HG03103 (cell line): ENCODE measurements around the gene TREM2.
"Not testable (repeated sequence)": the region's sequence is repeated elsewhere in the genome, so short reads cannot be mapped to it uniquely, and the experiment has no call there.

ENCODE experiments used
- ATAC-seq: cut with Tn5 transposase; IDR thresholded peaks from one replicate; pipeline ENCODE4 v1.9.1; 2021; ENCODE audit warnings: low read depth; ENCODE audit not compliant: unreplicated experiment

The TREM2 gene

DNA sequence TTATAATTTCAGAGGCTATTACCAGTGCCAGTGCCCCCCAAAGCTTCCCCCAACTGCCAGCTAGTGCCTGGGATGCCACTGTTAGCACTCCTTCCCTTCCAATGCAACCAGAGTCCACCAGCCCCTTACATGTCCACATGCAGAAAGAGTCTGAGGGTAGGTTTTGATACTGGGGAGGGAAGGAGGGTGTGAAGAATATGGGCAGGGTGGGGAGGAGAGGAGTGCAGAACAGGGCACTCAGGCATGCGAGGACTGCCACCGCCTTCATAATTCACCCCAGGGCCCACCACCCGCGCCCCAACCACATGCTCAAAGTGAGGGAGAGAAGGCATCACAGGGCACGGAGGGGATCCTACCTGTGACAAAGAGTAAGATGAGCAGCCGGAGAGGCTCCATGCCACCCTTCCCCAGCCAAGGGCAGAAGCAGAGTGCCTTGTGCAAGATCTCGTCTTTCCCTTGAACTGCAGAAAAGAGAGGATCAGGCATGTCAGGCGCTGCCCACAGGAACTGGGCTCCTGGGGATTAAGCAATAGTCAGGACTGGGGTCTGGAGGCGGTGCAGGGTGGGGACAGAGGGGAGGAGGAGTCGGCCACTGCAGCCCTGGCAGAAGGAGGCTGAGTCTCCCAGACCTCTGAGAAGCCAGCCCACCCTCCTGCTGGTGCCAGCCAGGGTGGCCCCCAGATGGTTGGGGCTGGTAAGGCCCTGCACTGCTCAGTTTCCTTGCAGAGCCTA, at the start of gene TREM2:
Gene TREM2, minus strand, starts transcription at position 430 of the 732 bp plus-strand sequence. Its CDS starts 34 bp downstream, at position 396.
- ATAC-seq = no peak

GRCh38 chr6:41209547-41210320, 46.8 kb upstream of the TREM2 start:
- no peak for ATAC-seq

GRCh38 chr6:41208439-41209106, 45.7 kb upstream of the TREM2 start:
- no peak for ATAC-seq

DNA sequence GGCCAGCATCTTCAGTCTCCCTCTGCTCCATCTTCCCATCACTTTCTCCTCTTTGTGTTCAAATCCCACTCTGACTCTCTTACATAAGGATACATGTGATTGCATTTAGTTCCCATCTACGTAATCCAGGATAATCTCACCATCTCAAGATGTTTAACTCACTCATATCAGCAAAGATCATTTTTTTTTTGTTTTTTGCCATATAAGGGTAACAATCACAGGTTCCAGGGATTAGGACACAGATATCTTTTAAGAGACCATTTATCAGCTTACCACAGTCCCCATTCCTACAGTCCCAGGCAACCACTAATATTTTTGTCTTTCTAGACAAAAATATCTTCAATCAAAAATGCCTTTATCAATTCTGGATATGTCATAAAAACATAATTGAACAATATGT, 41.2 kb upstream of the TREM2 start:
- ATAC-seq = no peak

DNA sequence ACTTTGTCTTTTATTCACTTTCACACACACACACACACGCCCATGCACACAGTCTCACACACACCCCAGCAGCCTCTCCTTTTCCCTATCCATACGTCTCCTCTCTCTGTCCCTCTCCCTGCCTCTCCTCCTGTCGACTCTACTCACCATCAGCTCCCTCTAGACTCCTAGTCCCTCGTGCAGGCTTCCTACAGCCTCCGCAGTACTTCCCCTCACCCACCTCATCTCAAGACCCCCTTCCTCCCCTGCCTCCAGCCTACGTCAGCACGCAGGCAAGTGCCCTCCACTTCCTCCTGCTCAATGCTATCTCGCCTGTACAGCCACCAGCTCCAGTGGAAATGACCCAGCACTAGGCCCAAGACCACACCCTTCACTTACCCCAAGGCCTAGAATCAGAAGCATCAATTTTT, 38.9 kb upstream of the TREM2 start:
- ATAC-seq = no peak

DNA sequence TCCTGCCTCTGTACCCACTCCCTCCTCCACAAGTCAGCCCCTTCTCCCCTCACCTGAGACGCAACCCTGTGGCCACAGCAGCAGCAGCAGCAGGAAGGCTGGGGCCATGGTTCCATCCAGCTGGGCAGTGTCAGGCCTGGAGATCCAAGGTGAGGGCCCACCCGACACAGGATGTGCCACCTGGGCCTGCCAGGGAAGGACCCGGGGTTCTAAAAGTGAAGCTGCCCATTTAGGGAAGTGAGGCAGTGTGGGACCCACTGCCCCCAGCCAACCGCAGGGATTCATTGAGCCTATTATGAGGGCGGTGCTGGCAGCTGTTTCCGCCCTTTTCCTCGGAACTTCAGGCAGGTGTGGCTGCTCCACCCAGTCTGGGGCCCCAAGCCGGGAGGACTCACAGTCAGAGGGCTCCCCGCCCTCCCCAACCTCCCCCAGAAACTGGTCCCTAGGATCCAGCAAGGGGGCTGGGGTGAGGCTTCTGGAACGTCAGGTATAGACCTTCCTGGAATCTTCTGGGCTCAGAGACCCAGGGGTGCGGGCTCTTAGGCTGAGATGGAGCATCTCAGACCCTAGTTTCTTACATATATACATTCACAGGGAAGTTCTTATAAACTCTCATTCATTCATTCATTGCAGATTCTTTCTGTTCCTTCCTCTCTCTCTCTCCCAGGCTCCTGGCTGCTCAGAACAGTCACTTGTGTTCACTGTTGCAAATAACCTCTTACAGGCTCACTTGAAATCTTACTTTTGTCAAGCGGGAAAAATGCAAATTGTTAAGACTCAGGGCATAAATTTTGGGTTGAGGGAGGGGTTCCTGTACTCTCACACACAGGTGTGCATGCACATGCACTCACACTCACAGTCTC, 38.2 kb upstream of the TREM2 start, which contains the start of gene TREML2:
Gene TREML2, minus strand, starts transcription at position 249 of the 863 bp plus-strand sequence. Its CDS starts 141 bp downstream, at position 108.
- no peak for ATAC-seq

GRCh38 chr6:41200296-41200900, 37.5 kb upstream of the TREM2 start:
- no peak for ATAC-seq

DNA sequence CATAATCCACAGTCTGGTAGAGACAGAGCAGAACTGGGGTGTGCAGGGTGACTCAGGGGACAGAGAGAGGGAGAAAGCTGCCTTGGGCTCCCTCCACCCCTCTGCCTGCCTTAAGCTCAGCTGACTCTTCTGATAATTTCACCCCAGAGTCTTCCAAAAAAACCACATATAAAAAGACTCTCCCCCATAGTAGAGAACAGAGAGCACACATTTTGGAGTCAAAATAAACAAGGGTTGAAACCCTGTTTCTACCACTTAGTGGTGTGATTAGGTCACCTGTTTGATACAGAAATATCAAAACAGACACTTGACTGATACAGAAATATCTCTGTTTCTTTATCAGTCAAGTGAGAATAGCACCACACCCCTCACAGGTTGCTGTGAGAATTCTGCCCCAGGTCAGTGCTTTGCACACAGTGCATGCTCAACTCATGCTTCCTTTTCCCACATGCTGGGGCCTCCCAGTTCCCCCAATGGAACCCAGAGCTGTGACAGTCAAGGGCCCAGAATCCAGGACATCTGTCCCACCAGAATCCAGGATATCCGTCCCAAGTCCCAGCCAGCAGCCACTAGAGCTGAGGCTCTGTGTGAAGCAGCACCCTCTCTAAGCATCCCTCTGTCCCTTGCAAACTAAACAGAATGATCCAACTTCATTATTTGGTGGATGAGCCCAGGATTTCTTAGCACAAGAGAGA, 36.8 kb upstream of the TREM2 start:
- ATAC-seq = peak; percentile 62

GRCh38 chr6:41197234-41197633, 34.3 kb upstream of the TREM2 start:
- no peak for ATAC-seq

GRCh38 chr6:41194386-41194785, 31.5 kb upstream of the TREM2 start:
- no peak for ATAC-seq

DNA sequence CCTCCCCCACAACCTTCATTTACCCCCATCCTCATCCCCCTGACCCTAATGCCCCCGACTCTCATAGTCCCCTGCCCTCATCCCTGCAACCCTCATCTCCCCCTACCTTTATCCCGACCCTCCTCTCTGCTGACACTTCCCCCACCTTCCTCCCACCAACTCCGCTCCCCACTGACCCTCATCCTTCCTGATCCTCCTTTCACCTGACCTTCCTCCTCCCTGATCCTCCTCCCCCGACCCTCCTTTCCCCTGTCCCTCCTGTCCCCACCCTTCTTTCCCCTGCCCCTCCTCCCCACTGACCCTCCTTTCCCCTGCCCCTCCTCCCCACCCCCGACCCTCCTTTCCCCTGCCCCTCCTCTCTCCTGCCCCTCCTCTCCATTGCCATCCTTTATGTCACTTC, 31.0 kb upstream of the TREM2 start:
- ATAC-seq = no peak

DNA sequence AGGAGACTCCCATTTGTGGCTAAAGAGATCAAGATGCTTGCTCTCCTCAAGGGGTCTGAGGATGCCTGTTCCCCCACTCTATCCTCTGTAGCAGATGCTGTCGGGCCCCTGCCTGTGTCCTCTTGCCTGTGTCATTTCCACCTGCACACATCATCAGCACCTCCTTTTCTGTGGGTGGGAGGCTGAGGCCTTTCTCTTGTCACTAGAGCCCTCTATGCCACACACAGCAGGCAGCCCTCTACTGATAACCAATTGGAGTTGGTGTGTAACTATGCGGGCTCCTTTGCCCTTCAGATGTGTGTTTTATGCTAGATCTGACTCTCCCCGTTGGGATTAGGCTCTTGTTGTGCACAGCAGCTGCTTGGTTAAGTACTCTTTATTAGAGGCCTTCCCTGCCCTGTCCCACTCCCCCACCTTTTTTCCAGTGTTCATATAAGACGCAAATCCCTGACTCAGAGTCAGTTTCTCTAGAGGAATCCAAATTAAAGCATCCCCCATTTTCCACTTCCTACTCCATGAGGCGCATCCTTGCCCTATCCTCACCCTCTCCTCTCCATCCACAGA, 30.3 kb upstream of the TREM2 start:
- ATAC-seq = no peak

GRCh38 chr6:41191569-41191968, 28.7 kb upstream of the TREM2 start:
- ATAC-seq = no peak

DNA sequence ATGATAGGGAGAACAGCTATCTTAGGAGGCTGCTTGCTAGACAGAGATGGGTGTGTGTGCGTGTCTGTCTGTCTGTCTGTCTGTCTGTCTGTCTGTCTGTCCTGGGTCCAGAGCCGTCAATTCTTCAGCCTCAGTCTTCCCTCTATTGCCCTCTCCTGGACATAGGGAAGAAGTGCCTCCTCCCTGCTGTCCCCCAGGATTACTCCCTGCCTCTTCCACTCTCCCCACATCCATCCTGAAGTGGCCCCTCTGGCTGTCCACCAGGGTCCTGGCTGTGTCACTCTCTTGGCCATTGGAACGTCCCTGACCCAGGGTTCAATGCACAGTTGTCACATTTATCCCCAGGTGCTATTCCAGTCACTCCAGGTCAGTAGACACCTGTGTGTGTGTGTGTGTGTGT, 27.9 kb upstream of the TREM2 start:
- ATAC-seq = no peak

DNA sequence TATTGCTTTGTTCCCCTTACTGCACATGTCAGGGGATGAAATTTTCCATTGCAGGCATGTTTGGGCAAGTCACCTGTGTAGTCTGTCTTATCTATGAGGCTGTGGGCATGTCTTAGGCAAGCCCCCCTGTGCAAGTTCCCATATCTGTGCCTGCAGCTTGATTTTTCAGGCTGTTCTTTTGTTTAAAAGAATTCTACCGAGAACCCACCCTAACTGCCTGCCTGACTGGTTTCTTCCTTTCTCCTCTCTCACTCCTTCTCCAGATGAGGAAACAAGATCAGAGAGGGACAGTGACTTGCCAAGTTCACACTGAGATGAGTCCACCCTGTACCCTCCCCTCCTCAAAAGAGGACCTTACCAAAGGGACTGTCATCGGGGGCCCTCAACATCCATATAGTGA, 27.1 kb upstream of the TREM2 start:
- ATAC-seq = no peak

DNA sequence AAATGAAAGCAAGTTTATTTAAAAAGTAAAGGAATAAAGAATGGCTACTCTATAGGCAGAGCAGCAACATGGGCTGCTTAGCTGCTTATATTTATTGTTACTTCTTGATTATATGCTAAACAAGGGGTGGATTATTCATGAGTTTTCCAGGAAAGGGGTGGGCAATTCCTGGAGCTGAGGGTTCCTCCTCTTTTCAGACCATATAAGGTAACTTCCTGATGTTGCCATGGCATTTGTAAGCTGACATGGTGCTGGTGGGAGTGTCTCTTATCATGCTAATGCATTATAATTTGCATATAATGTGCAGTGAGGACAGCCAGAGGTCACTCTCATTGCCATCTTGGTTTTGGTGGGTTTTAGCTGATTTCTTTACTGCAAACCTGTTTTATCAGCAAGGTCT, 26.1 kb upstream of the TREM2 start:
- ATAC-seq = not testable (repeated sequence)

DNA sequence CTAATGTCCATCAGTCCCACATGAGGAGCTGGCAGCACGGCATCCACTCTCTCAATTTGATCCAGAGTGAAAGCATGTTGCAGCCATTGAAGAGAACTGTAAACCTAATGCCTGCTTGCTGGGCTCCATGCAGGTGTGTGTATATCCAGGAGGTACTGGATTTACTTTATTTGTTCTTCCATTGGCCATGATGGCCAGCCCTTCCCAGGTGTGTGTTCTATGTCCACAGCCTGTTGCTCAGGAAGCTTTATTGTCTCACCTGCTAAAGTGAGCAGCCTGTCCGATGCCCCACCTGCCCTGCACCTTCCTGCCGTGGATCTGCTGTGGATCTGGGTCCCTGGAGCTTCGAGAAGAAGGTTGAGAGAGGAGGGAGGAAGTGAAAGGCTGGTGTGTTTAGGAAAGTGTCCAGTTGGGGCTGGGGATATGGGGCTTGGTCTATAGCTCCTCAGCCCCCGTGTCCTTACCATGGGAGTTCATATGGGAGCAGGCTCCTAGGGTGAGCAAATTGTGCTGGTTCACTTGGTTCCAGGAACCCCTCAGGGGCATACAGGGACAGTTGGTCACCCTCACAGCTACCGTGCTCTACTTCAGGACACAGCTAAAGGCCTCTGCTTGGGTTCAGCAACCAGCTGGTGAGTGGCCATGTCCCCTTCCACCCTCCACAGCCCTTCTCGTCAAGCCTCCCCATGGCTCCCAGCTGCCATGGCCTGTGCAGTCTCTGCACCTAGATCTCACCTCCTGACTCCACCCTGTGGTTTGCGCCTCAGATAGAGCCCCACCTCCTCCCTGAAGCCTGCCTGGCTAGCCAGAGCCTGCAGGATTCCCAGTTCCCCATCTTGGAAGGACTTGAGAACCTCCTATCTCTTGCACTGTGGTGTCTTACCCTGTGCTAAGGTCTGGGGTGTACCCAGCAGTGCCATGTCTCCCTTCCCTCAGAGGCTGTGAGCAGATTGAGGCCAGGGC, 25.3 kb upstream of the TREM2 start:
- ATAC-seq = no peak

DNA sequence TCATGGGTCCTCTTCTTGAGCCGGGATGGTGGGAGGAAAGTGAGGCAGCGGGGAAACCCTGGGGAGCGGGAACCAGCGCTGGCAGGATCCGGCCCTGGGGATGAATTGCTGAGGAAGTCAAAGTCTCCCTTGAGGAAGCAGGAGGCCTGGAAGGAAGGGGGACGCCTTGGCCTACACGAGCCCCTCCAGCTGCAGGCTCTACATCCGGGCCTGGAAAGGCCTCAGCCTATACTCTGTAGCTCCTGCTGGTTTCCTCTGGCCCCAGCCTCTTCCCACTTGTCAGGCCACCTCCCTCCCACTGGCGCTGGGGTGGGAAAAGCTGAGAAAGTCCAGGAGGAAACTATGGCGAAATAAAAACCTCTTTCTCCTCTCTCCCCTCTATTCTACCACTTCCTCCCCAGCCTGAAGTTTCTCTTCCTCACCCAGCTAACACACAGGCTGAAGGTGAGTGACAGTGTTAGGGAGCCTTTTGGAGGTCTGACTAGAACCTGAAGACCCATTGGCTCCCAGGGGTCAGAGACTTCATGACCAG, 23.2 kb upstream of the TREM2 start:
- no peak for ATAC-seq
